HG03045 (cell line): Measurements from ENCODE around the gene DNMT3L.

Source experiments
- ATAC-seq: cut with Tn5 transposase; IDR thresholded peaks from one replicate; pipeline ENCODE4 v1.9.1; 2021; ENCODE audit warnings: mild to moderate bottlenecking, moderate library complexity; ENCODE audit not compliant: unreplicated experiment

The DNMT3L gene

GRCh38 chr21:44281801-44282200 is 20.1 kb upstream of the DNMT3L start:
- ATAC-seq: no peak

GRCh38 chr21:44279354-44280260 is 17.9 kb upstream of the DNMT3L start:
- ATAC-seq: no peak

- no peak for ATAC-seq
Observed at GRCh38 chr21:44275041-44275440, 13.3 kb upstream of the DNMT3L start.

- no peak for ATAC-seq
Observed at GRCh38 chr21:44273046-44273445, 11.3 kb upstream of the DNMT3L start.

- ATAC-seq: no peak
Observed at GRCh38 chr21:44272284-44272858, 10.7 kb upstream of the DNMT3L start.

GRCh38 chr21:44271558-44272283 is 10.0 kb upstream of the DNMT3L start:
- ATAC-seq: no peak

GRCh38 chr21:44269090-44269489 is 7.4 kb upstream of the DNMT3L start:
- no peak for ATAC-seq

GRCh38 chr21:44267655-44268142 is 6.0 kb upstream of the DNMT3L start:
- no peak for ATAC-seq

GRCh38 chr21:44265734-44266270 is 4.1 kb upstream of the DNMT3L start:
- ATAC-seq: no peak

- no peak for ATAC-seq
Observed at GRCh38 chr21:44263768-44264167, 2.1 kb upstream of the DNMT3L start.

GRCh38 chr21:44263221-44263760 is 1.6 kb upstream of the DNMT3L start:
- ATAC-seq: no peak

GRCh38 chr21:44262338-44263056 is 800 bp upstream of the DNMT3L start:
- no peak for ATAC-seq

- ATAC-seq: no peak
Observed at GRCh38 chr21:44260791-44261631, 686 bp downstream of the DNMT3L start.

GRCh38 chr21:44260066-44260465 is 1.6 kb downstream of the DNMT3L start:
- no peak for ATAC-seq

GRCh38 chr21:44259082-44259705 is 2.5 kb downstream of the DNMT3L start:
- ATAC-seq: no peak

- ATAC-seq: no peak
Observed at GRCh38 chr21:44258056-44258725, 3.5 kb downstream of the DNMT3L start.

- ATAC-seq: no peak
Observed at GRCh38 chr21:44255511-44255981, 6.2 kb downstream of the DNMT3L start.
